K562 (cell line): ENCODE measurements around the gene C16orf95. TPM values are rescaled to one million over a fixed set of nuclear protein-coding genes. Genes with fewer than 3 reads are reported as not detected.

Experiments
- ADNP ChIP-seq: fragments of 200-800 bp; sonication (Bioruptor generic); IDR thresholded peaks from 2 replicates; pipeline ENCODE4 v1.6.1; 2016; ENCODE audit warnings: missing genetic modification characterization, missing compliant biosample characterization
- ATF7 ChIP-seq: fragments of 450-650 bp; IDR thresholded peaks from 2 replicates; pipeline ENCODE4 v1.7.1; 2014; ENCODE audit warnings: mild to moderate bottlenecking, moderate library complexity
- BCLAF1 ChIP-seq, 2 experiments: fragments of 450-650 bp in 1 of 2; IDR thresholded peaks; 2 replicates each; pipeline ENCODE4 v1.6.1; 2011 to 2017; ENCODE audit warnings: low read depth in 2 of 2, antibody characterized with exemption in 1 of 2, borderline replicate concordance in 1 of 2, low read length in 1 of 2, mild to moderate bottlenecking in 1 of 2, mixed read lengths in 1 of 2; ENCODE audit not compliant: control insufficient read depth in 1 of 2
- BRD9 ChIP-seq: fragments of 450-650 bp; IDR thresholded peaks from 2 replicates; pipeline ENCODE4 v1.6.1; 2018; ENCODE audit warnings: low read depth; ENCODE audit not compliant: partially characterized antibody
- CBFA2T3 ChIP-seq: fragments of 450-650 bp; IDR thresholded peaks from 2 replicates; pipeline ENCODE4 v1.6.1; 2017
- CC2D1A ChIP-seq: fragments of 450-650 bp; IDR thresholded peaks from 2 replicates; pipeline ENCODE4 v1.6.1; 2017; ENCODE audit warnings: mild to moderate bottlenecking
- CREB5 ChIP-seq: fragments of 250-450 bp; sonication (Bioruptor Pico); IDR thresholded peaks from 2 replicates; pipeline ENCODE4 v1.5.0; 2020; ENCODE audit warnings: mild to moderate bottlenecking
- E2F8 ChIP-seq: fragments of 450-650 bp; IDR thresholded peaks from 2 replicates; pipeline ENCODE4 v1.7.1; 2018; ENCODE audit warnings: mild to moderate bottlenecking, low read depth; ENCODE audit not compliant: partially characterized antibody
- EP400 ChIP-seq: fragments of 450-650 bp; IDR thresholded peaks from 2 replicates; pipeline ENCODE4 v1.6.1; 2017; ENCODE audit warnings: antibody characterized with exemption, mild to moderate bottlenecking, moderate library complexity
- HNRNPL ChIP-seq: fragments of 200-400 bp; formaldehyde crosslinking; IDR thresholded peaks from 2 replicates; pipeline ENCODE4 v1.6.1; 2017; ENCODE audit warnings: low read depth, mild to moderate bottlenecking, low read length
- MCM3 ChIP-seq: fragments of 450-650 bp; IDR thresholded peaks from 2 replicates; pipeline ENCODE4 v1.6.1; 2016
- NCOR1 ChIP-seq: fragments of 450-650 bp; IDR thresholded peaks from 2 replicates; pipeline ENCODE4 v1.6.1; 2016; ENCODE audit warnings: mild to moderate bottlenecking, moderate library complexity
- NFE2L1 ChIP-seq: fragments of 450-650 bp; IDR thresholded peaks from 2 replicates; pipeline ENCODE4 v1.6.1; 2016; ENCODE audit warnings: missing genetic modification characterization, low read depth, mild to moderate bottlenecking, missing compliant biosample characterization, moderate library complexity, borderline replicate concordance
- OTX1 ChIP-seq: fragments of 450-650 bp; formaldehyde crosslinking; IDR thresholded peaks from 2 replicates; pipeline ENCODE4 v1.4.0; 2022; ENCODE audit warnings: mild to moderate bottlenecking
- SMAD4 ChIP-seq: fragments of 250-450 bp; sonication (Bioruptor Pico); conservative IDR thresholded peaks from 2 replicates; pipeline ENCODE4 v1.8.0; 2021; ENCODE audit warnings: inconsistent platforms, mild to moderate bottlenecking, moderate library complexity
- STAT5B ChIP-seq: fragments of 250-450 bp; sonication (Bioruptor Pico); IDR thresholded peaks from 2 replicates; pipeline ENCODE4 v1.8.0; 2021; ENCODE audit warnings: mild to moderate bottlenecking, inconsistent platforms
- YBX1 ChIP-seq: fragments of 450-650 bp; IDR thresholded peaks from 2 replicates; pipeline ENCODE4 v1.7.1; 2016; ENCODE audit warnings: mild to moderate bottlenecking
- ZNF507 ChIP-seq: conservative IDR thresholded peaks from 2 replicates; pipeline ENCODE4 v1.6.1; 2017; ENCODE audit warnings: missing genetic modification characterization, missing compliant biosample characterization
- polyA plus RNA-seq, 8 experiments: library from polyadenylated mRNA; depleted of rRNA in 4 of 8; stranded (reverse) in 5 of 8; unstranded in 3 of 8; fragments of >200 nt; fragmentation: Nextera tagmentation in 2 of 8; fragmentation: Illumina TruSeq in 1 of 8; extraction: Ambion mirVana in 2 of 8; extraction: Trizol in 1 of 8; gene quantifications; 2 replicates each; pipeline versions ENCODE4 v1.2.1 to v1.2.3, GENCODE V29; 2011 to 2014; ENCODE audit warnings: inconsistent platforms in 1 of 8, missing spikeins in 1 of 8
- total RNA-seq, 7 experiments: library from RNA; depleted of rRNA in 6 of 7; stranded (reverse); fragments of >200 nt in 6 of 7; fragmentation: Illumina TruSeq in 2 of 7; extraction: Trizol in 2 of 7; gene quantifications; 2 replicates each; pipeline versions ENCODE4 v1.2.1 to v1.2.3, GENCODE V29; 2011 to 2021; ENCODE audit warnings: low replicate concordance in 1 of 7
- TF ChIP-seq, protein P1 (sequence below), 2 experiments: fragments of 250-450 bp in 1 of 2; fragments of 450-650 bp in 1 of 2; sonication (Bioruptor Pico) in 1 of 2; IDR thresholded peaks; 2 replicates each; pipeline versions ENCODE4 v1.6.1 to v1.8.0; 2016 to 2021; ENCODE audit warnings: mild to moderate bottlenecking in 2 of 2, moderate library complexity in 2 of 2, missing compliant biosample characterization in 1 of 2, missing genetic modification characterization in 1 of 2

C16orf95 gene
- total and polyA plus RNA-seq, 9 of the 15 experiments (the other 6 are each of a cell fraction or from before 2014, with no cell fraction given), result 6.5 to 20.5 (median 9.4) TPM

DNA sequence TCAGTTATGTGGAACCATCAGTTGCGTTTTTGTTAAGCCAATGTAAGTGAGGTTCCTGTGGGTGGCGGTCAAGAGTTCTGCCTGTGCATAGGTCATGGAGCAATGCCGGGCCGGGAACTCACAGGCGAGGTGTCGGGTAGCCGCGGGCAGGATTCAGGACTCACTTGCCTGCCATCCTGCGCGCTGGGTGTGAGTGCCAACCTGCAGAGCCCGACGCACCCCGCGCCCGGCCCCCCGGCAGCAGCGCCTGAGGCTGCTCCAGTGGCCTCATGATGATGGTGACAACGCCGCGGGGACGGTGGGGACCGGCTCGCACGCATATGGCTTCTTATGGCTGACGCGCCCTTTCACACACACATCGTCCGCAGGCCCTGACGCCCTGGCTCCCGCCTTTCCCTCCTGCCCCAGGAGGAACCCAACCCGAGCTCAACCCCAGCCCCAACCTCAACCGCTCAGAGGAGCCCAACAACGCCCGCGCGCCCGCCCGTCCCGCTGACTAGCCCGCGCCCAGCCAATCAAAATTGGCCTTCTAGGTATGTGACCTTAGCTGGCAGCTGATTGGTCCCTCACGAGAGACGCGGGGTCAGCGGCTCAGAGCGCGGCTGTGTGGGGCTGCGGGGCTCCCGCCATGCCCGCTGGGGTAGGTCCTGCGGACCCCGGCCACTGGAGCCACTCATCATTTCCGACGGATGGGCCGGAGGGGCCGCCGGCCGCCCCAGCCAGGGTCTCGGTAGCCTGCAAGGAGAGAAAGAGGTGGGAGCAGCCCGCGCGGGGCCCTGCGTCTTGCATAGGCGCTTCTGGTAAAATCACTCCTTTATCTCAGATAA lies at the start of gene C16orf95 (continued):
- TF ChIP-seq NFE2L1 (tag) (no peak), ZNF507 (tag) (no peak), CREB5 (CRISPR knock-in tag) (no peak), HNRNPL (peak; percentile 68; the same call in 1 of the 2 replicates), ATF7 (peak; percentile 68; the same call in 1 of the 2 replicates), CBFA2T3 (no peak), STAT5B (no peak), OTX1 (CRISPR knock-in tag) (no peak), YBX1 (no peak), SMAD4 (CRISPR knock-in tag) (no peak), BRD9 (peak; percentile 74), NCOR1 (peak; percentile 21; the same call in 1 of the 2 replicates), MCM3 (no peak), BCLAF1 (IDR thresholded peaks at IDR 0.05; ENCODE audit: borderline replicate concordance in 1 of 2, control insufficient read depth in 1 of 2, low read depth in 2 of 2, low read length in 1 of 2) (no peak), ADNP (tag) (no peak), CC2D1A (no peak; the same call in none of the 2 replicates), EP400 (peak; percentile 95), E2F8 (peak; percentile 46)
- TF ChIP-seq, protein P1, sequence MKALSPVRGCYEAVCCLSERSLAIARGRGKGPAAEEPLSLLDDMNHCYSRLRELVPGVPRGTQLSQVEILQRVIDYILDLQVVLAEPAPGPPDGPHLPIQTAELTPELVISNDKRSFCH (CRISPR knock-in tag; IDR thresholded peaks at IDR 0.05), result no peak
- TF ChIP-seq, protein P1 (tag; IDR thresholded peaks at IDR 0.05), result peak; percentile 70
